Fibroblast of the aortic adventitia (primary cell): Measurements from ENCODE around the gene TLK2. TPM values are rescaled to one million over a fixed set of nuclear protein-coding genes. Genes with fewer than 3 reads are reported as not detected.

Source experiments
- DNase-seq: peaks from one replicate; pipeline ENCODE4 v3.0.0-alpha.2; 2010; ENCODE audit warnings: low read depth
- H3K4me3 ChIP-seq: 2 replicates; pipeline ENCODE4 v1.5.1; 2011; ENCODE audit warnings: low read depth, mild to moderate bottlenecking, control low read depth, low read length, moderate library complexity
- CTCF ChIP-seq: IDR thresholded peaks from 2 replicates; pipeline ENCODE4 v1.5.1; 2011; ENCODE audit warnings: mild to moderate bottlenecking, low read length, control low read depth, inconsistent platforms; ENCODE audit not compliant: insufficient read depth
- total RNA-seq: library from RNA; depleted of rRNA; stranded (reverse); fragments of >200 nt; gene quantifications from 2 replicates; pipeline ENCODE4 v1.2.3, GENCODE V29; 2012; ENCODE audit warnings: low replicate concordance

TLK2 gene
- total RNA-seq, 1 donor: 39.1 TPM

DNA sequence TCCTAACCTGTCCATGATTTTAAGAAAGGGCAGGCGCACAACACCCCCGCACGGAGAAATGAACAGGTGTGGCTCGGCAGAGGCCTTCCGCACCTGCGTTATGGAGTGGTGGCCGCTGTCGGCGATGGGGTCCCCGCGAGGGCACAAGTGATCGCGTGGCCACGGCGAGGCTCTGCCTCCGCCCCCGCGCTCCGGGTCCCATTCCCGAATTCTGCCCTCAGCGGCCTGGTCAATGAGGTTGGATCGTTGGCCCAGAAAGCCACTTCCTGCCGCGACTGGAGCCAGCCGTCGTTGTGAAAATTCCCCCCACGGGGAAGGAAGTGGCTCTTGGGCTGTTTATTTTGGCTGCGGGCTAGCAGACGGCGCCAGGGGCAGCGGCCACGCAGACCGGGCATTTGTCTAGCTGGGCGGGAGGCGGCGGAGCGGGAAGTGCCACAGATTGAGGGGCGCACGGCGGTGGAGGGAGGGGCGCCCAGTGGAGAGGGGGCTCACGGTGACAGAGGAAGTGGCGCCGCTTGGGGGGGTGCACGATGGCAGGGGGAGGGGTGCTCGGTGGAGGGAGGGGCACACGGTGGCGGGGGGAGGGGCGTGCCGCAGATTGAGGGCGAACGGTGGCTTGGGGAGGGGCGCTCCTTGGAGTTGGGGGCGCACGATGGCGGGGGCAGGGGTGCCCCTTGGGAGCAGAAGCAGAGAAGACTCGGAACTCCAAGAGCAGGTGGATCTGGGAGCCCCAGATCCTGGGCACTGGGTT, 173.8 kb downstream of the TLK2 start:
- peak; percentile 64 for DNase-seq
- H3K4me3 ChIP-seq: peak overlapping the region; percentile 49
- no peak for TF ChIP-seq CTCF

DNA sequence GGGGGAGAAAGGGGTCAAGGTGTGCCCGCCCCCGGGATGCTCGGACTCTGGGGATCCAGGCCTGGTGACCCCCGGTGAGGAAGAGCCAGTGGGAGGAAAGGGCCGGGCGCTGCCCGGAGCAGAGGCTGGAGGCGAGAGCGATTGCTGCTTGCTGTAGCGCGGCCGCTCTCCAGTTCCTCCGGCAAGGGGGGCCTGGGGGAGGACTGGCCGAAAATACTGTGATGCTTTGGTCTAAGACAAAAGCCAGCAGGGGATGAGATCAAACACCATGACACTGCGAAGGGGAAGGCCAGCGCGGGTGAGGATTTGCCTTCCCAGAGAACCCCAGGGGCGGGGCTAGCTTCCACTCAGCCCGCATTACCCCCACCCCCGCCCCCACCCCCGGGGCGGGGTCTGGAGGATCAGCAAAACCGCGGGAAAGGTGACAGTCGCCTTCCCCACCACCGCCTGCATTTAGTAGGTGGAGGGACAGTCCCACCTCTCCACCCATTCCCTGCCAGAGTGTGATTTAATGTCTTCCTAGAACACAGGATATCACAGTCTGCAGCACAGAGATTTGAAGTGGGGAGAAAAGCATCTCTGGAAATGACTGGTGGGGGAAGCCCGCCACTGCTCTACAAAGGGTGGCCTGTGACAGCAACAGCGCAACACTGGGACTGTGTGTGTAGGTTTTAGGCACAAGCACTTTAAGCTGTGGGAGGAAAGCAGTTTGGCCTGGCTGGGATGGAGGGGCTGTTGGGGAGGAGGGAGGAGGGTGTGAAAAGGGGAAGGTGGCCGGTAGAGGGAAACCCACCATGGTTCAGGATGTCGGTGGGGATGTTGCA, 174.6 kb downstream of the TLK2 start:
- H3K4me3 ChIP-seq: peak overlapping the region; percentile 49
- peak; percentile 12 for TF ChIP-seq CTCF
- DNase-seq: peak; percentile 64

DNA sequence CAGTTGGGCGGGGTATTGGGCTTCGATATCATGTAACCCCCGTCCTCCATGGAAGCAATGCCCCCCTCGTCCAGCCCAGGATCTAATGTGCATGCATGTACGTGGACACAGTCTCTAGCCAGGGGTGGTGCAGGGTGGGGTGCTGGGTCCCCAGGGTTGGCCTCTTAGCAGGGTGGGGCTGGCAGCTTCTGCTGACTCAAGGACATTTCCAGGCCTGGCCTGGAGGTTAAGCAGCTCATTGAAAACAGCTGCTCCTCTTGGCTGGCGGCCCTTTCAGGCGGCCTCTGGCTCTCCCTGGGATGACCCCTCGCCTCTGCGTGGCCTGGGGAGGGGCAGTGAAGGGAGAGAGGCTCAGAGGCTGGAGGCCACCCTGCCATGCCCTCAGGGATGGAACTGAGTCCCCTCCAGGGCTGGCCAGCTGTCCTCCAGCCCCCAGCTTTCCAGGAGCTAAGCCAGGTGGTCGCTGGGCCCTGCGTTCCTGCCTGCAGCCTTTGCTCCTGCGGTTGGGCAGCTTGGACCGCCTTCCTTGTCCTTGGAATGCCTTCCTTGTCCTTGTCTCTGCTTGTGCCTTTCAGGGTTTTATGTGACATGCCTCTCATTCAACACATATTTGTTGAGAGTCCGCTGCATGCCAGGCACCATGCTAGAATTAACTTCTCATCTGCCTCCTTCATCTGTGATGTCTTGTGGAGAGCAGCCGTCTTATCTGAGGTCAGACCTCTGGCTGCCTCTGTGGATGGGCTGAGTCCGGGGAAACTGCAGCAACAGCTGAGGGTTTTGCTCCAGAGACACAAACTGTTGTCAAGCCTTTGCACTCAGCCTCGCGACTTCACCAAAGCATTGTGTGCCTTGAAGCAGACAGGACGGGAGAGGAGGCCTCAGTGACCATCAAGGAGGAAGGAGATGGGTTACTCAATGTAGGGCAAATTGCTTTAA, 175.5 kb downstream of the TLK2 start:
- H3K4me3 ChIP-seq: peak overlapping the region; percentile 22
- no peak for TF ChIP-seq CTCF
- peak; percentile 82 for DNase-seq

DNA sequence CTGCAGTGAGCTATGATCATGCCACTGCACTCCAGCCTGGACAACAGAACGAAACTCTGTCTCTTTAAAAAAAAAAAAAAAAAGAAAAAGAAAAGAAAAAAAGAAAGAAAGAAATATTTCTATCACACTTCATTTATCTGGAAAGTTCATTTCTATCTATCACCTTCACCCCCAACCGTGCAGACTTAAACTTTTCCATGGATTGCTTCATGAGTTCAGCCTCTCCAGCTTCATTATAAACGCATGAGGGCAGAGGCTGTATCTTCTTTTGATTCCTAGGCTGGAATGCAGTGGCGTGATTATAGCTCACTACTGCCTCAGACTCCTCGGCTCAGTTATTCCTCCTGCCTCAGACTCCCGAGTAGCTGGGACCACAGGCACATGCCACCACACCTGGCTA, 177.0 kb downstream of the TLK2 start:
- no peak for TF ChIP-seq CTCF
- DNase-seq: no peak

GRCh38 chr17:62656446-62656845, 177.8 kb downstream of the TLK2 start:
- no peak for DNase-seq
- no peak overlapping the region for H3K4me3 ChIP-seq
- TF ChIP-seq CTCF: no peak

More for the DNA sequence above, 177.0 kb downstream of the TLK2 start:
- no peak overlapping the region for H3K4me3 ChIP-seq

- DNase-seq: no peak
- H3K4me3 ChIP-seq: no peak overlapping the region
- TF ChIP-seq CTCF: no peak
Measured at GRCh38 chr17:62657145-62657665, 178.6 kb downstream of the TLK2 start.
